HG03139 (cell line): Measurements from ENCODE around the gene GPSM1.
"Not testable (repeated sequence)": the region's sequence is repeated elsewhere in the genome, so short reads cannot be mapped to it uniquely, and the experiment has no call there.

ENCODE experiments used
- ATAC-seq: cut with Tn5 transposase; IDR thresholded peaks from one replicate; pipeline ENCODE4 v1.9.1; 2021; ENCODE audit not compliant: unreplicated experiment

The GPSM1 gene

DNA sequence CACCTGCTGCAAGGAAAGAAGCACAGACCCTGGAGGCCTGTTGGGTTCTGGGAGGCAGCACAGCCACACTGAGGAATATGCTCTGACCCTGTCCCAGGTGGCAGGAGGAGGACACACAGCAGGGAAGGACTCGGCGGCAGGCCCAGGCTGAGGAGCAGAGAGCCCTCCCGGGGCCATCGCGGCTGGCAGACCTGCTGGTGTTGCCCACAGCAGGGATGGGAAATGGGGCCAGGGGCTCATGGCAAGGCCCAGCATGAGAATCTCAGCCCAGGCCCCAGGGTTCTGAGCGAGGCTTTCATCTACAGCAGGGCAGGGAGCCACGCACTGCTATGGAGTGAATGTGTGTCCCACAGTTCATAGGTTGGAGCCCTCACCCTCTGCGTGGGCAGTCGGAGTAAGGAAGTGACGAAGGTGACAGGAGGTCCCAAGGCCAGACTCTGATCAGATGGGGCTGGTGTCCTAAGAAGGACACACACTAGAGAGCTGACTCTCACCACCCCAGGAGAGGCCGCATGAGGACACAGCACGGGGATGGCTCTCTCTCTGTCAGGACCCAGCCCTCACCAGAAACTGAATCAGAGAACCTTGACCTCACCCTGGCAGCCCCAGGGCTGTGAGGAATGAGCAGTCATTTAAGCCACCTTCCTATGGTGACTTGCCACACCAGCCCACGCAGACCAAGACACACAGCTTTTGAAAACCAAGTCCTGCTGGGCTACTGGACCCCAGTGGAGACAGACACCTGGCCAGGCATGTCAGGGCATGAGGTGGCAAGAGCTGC is 10.3 kb upstream of the GPSM1 start:
- ATAC-seq, result no peak

DNA sequence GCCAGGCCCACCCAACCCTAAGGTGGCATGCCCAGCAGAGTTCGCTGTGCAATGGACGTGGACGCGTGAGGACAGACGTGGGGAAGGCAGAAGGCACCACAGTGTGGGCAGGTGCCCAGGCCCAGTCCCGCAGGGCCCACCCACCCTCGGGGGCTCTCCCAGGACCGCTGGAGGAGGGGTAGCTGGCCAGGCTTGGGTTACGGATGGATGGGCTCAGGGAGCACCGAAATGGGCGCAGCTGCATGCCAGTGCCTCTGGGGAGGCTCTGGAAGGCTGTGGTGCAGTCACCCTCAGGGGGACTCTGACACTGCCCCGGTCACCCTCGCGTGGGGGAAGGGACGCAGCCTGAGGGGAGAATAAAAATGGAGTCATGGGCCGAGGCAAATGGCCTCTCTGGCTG is 9.6 kb upstream of the GPSM1 start:
- ATAC-seq, result no peak

DNA sequence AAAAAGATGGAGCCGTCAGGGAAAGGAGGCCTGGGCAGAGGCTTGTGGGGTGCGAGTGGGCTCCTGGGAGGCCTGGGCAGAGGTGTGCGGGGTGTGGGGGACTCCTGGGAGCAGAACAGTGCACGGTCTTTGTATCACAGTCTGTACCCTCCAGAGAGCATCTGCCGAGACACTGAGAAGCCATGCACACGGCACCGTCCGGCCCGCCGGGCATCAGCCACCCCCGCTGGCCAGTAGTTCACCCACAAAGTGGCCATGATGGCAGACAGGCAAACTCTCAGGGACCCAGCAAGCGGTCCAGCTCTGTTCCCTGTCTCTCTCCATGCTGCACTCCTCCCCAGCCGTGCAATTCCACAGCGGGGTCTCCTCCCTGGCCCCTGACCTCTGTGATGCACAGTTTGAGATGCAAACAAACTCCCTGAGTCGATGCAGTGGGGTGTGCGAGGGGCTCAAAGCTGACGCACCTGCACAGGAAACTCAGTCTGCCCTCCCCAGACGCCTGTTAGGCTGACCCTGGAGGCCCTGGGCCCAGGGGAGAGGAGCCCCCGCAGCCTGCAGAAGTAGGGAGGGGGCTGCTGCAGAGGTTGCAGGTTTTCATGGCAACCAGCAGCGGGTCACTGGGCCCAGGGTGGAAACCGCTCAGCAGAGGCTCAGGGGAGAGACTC is 9.1 kb upstream of the GPSM1 start:
- ATAC-seq, result no peak

DNA sequence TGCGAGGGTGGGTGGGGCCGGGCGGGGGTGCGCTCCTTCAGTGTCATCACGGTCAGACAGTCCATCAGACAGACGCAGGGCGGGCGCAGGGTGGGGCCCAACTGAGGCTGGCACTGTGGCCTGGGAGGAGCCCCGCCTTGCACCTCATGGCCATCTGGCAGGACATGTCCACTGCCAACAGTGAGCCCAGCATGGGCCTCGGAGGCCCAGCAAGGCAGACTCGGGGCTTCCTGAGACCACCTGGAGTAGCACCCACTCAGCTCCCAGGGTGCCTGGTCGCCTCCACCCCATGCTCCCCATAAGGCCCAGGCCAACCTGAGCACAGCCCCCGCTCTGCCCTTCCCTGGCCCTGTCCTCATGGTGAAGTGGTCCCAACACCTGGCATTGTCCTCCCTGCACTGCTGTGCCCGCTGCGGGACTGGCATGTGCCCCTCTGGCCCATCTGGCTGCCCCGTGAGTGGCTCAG is 8.5 kb upstream of the GPSM1 start:
- ATAC-seq, result no peak

DNA sequence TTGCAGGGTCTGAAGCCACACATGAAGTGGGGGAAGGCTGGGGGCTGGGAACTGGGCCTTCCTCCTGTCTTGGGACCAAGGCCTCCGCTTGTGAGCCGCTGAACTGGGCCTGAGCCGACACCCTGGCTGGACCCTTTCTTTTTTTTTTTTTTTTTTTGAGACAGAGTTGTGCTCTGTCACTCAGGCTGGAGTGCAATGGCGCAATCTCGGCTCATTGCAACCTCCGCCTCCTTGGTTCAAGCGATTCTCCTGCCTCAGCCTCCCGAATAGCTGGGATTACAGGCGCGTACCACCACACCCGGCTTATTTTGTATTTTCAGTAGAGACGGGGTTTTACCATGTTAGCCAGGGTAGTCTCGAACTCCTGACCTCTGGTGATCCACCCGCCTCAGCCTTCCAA is 8.1 kb upstream of the GPSM1 start:
- ATAC-seq, result not testable (repeated sequence)

DNA sequence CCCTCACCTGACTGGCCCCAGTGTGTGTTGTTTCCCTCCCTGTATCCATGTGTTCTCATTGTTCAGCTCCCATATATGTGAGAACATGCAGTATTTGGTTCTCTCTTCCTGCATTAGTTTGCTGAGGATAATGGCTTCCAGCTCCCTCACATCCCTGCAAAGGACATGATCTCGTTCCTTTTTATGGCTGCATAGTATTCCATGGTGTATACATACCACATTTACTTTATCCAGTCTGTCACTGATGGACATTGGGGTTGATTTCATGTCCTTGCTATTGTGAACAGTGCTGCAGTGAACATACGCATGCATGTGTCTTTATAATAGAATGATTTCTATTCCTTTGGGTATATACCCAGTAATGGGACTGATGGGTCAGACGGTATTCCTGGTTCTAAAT is 7.4 kb upstream of the GPSM1 start:
- ATAC-seq, result not testable (repeated sequence)

DNA sequence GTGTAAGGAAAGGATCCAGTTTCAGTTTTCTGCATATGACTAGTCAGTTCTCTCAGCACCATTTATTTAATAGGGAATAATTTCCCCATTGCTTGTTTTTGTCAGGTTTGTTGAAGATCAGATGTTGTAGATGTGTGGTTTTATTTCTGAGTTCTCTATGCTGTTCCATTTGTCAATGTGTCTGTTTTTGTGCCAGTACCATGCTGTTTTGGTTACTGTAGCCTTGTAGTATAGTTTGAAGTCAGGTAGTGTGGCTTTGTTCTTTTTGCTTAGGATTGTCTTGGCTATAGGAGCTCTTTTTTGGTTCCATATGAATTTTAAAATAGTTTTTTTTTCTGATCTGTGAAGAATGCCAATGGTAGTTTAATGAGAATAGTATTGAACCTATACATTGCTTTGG is 6.4 kb upstream of the GPSM1 start:
- not testable (repeated sequence) for ATAC-seq

DNA sequence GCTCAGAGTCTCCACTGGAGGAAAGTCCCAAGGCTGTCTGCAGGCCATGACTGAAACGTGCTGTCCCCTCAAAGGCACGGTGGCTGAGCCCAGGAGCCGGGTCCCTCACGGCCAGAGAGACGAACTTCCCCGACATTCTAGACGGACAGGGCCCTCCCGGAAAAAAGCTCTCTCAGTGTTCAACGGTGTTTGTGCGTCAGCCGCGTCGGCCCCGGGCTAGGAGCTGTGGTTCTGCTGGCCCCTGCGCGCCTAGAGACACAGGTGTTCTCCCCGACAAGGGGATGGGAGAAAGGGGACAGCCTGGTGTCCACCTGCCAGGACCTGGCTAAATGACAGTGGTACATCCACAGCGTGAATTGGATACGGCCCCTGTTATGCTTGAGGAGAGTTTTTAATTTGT is 5.8 kb upstream of the GPSM1 start:
- no peak for ATAC-seq

DNA sequence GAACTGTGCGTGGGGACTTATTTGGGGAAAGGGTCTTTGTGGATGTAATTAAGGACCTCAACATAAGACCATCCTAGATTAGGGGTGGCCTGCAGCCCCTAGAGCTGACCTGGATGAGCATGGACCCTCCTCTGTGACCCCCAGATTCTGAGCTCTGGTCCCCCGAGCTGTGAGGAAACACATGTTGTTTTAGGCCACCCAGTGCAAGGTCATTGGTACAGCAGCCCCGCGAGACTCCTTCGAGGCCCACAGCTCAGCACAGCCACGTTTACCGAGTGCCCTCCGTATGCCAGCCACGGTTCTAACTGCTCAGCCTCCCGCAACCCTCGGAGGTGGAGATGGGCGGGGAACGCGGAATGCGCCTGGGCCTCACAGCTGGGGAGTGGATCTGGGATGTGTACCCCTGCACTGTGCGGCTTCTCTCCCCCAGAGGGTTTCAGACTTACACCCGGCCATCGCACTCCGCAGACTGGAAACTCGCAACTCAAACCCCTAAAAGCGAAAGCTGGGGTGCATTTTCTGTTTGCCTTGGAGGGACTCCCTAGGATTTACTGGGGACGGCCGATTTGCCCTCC is 4.5 kb upstream of the GPSM1 start:
- no peak for ATAC-seq

DNA sequence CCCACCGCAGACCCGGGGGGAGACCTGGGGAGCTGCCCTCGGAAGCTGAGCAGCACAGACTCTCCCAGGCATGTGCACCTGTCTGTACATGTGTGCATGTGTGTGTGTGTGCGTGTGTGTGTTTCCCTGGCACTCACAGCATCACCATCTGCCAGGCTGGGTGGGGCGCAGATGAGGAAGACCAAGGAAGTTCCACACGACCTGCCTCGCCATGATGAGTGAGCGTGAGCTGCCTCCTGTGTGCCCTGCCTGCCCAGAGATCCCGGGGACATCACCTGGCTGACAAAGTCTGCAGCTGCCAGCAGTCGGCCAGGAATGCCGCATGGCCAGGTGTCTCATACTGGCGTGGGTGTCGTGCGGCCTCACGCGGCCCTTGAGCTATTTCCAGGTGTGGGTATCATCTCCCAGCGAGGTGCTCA is 4.0 kb upstream of the GPSM1 start:
- no peak for ATAC-seq

DNA sequence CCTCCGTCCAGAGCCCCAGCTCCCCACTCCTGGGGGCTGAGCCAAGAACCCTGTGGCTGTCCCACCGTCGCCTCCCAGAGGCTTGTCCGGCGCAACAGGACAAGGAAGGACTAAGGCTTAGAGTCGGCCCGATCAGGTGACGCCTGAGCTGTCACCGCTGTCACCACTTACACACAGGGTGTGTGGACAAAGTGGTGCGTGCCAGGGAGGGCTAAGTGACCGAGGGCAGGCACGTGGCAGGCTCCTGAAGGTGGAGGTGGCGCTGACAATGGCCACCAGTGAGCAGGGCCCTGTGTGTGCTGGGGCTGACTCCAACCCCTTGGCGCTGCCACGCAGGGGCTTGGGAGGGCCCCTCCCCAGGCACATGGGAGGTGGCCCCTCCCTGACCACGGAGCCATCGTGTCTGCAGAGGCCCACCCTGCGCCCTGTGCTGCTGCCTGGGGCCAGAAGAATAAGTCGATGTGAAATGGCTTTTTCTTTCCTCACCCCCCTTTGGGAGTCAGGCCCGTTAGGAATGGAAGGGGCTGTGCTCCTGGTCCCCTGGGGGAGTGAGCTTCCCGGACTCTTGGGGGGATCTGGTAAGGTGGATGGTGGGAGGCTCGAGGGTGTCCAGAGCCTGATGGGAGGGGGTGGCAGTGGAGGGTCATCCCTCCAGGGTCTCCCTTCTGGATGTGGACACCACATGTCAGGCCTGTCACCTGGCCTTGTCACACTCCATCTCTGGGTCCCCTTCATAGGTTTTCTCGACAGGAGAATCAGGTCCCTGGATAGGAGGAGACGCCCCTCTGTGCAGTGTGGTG is 2.6 kb upstream of the GPSM1 start:
- no peak for ATAC-seq

DNA sequence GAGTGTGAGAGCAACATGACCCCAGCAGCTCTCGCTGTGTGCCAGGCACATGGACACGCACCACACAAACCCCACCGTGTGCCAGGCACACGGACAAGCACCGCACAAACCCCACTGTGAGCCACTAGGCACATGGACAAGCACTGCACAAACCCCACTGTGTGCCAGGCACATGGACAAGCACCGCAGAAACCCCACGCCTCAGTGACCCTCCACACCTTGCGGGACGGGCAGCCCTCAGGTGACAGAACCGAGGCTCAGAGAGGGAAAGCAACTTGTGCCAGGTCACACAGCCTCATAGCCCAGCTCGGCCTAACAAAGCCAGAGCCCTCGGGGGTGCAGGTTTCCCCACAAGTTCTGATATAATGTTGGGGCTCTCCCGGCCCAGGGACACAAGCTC is 2.0 kb upstream of the GPSM1 start:
- ATAC-seq, result no peak

DNA sequence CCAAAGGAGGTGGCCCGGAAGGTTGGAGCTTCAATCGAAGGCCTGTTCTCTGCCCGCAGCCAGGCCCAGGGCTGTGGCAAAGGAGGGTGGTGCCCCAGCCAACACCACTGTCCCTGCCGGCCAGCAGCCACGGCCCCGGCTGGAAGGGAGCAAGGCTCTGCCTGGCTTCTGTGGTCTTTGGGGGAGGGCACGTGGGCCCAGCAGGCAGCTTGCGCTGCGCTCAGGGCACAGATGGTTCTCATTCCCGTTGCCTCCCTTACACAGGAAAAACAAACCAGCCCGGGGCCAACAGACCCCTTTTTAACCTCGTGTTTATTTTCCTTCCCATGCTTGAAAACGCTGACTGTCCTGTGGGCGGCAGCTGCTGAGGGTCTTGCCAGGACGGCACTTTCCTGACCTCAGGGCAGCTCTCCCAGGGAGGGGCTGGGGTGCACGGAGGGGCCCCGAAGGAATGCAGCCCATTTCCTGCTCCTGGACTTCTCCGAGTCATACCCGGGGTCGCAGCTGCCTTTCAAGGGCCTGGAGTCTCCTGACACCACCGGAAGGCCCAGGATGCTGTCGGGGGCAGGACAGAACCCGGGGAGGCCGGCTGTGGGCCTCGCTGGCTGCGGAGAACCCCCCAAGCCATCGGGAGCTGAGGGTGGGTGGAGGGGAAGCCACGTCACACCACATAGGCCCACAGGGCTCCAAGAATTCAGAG is 1.1 kb upstream of the GPSM1 start:
- ATAC-seq, result no peak

DNA sequence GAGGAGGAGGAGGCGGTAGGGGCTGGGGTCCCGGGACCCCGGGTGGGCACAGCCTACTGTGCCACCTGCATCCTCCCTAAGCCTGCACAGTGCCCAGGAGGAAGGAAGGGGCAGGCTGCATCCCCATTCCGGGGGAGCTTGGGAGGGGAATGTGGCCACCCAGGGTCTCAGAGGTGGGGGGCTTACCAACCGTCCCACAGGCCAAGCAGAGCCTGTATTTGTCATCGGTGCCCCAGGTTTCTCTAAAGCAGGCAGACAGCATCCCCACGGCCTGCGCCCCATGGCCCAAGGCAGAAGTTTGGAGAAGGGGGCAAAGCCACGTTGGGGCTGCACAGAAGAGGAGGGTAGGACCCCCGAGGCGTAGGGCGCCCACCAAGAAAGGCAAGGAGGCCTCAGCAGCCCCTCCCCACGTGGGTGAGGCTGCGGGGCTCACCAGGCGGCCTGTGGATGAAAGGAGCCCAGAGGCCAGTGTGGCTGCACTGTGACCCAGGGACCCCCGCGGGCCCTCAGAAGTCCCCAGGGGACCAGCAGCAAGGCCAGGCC is 507 bp upstream of the GPSM1 start:
- no peak for ATAC-seq

DNA sequence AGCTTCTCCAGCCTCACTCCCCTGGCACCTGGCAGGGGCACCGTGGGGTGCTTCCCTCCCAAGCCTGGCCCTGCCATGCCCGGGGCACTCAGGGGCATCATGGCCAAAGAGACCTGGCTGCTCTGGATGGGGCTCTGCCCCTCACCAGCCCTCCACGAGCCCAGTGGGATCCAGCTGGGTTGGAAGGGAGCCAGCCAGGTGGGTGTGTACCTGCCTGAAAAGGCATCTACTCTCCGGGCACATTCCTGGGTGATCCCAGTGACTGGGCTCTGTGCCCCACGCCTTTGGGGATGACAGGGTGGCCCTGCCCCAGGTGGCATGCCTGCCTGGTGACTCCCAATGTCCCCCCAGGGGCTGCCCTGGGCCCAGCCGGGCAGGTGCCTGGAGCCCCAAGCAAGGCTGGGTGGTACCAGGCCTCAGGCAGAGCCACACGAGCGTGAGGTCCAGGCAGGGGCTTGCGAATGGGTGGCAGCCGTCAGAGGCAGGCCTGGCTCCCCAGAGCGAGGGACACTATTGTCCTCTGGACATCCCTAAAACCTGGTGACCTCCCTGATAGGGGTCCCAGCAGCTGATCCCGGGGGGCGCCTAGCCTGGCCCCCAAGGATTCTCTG is 777 bp downstream of the GPSM1 start:
- ATAC-seq, result no peak

DNA sequence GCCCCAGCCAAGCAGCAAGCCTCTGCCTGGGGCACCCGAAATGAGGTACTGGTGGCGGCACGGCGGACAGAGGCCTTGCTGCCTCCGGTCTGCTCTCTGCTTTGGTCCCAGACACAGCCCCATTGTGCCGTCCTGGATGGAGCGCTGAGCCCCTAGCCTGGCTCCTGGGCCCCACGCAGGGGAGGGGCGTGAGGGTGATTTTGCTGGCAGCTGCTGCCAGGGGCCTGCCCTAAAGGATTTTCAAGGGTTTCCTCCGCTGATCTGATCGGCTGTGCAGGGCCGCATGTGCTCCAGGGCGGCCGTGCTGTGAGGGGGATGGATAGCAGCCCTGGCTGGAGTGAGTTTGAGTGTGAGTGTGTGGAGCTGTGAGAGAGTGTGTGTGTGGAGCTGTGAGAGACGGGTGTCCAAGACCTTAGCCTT is 1.3 kb downstream of the GPSM1 start:
- ATAC-seq, result no peak

DNA sequence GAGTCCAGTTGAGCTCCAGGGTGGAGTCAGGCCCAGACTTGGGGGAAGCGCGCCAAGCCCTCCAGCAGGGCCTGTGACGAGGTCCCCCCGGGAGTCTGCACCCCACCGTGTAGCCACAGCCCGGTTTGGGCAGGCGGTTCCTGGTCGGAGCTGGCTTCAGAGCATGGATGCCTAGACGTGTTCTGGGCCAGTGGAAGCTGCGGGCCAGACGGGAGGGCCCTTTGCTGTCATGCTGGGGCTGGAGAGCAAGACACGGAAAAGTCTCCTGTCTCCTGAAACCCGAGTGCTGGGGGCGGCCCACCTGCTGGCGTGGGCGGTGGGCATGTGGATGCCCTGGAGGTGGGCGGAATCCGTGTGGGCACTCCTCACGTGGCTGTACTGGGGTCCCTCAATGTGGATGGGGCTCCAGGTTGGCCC is 1.9 kb downstream of the GPSM1 start:
- ATAC-seq, result no peak

DNA sequence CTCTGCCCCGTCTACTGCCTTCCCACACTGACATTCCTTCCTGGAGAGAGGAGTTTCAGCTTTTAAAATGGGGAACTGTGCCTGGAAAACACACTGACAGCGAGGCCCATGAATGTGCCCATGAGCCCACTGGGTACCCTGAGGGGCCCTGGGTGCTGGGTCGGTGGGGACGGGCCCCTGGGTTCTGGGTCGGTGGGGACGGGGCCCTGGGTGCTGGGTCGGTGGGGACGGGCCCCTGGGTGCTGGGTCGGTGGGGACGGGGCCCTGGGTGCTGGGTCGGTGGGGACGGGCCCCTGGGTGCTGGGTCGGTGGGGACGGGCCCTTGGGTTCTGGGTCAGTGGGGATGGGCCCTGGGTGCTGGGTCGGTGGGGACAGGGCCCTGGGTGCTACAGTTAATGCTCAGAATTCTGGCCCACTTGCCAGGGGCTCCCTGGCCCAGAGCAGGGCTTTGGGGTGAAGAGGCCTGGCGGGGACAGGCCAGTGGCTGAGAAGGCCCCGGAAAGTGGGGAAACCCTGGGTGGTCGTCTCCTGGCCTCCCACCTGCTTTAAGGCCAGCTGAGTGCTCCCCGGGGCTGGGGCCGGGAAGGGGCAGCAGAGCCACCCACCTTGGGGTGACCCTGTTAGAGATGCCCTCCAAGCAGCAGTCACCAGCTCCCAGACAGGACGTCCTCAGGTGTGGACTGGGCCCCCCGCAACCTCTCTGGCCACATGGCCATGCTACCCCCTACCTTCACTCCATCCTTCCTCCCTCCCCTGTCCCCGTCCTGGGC is 2.5 kb downstream of the GPSM1 start:
- no peak for ATAC-seq

DNA sequence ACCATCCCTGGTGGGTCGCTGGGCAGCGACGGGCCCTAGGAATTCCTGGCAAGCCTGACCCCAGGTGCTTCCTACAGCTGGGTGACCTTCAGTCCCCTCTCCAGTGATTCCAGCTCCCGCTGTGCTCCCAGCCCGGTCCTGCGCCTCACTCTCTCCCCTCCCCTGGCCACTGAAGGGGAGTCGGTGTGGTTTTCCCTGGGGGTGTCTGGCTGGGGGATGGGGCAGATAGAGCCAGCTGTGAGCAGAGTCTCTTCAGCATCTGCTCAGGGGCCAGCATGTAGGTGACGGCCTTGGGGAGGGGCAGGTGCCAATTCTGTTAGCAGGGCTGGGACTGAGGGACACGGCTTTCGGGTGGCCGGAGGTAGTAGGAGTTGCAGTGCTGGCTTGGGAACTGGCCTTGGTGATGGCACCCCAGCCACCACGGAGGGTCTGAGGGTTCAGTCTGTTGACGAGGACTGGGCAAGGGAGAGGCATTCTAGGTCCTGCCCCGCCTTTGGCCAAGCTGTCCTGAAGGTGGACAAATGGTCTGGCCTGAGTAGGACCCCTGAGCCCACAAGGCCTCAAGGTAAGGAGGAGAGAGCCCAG is 3.2 kb downstream of the GPSM1 start:
- no peak for ATAC-seq
